Osteoblast (primary cell): ENCODE measurements around the gene TMEM167A. TPM values are rescaled to one million over a fixed set of nuclear protein-coding genes. Genes with fewer than 3 reads are reported as not detected.

Experiments used
- DNase-seq: peaks from one replicate; pipeline ENCODE4 v3.0.0; 2011; ENCODE audit warnings: low spot score, mixed read lengths; ENCODE audit not compliant: insufficient read length; ENCODE audit errors: missing footprints
- H2AFZ ChIP-seq: 2 replicates; pipeline ENCODE4 v1.6.0; 2011; ENCODE audit warnings: mild to moderate bottlenecking, low read length
- H3K27ac ChIP-seq: 2 replicates; pipeline ENCODE4 v1.5.1; 2011; ENCODE audit warnings: mild to moderate bottlenecking, low read depth, low read length, moderate library complexity
- H3K27me3 ChIP-seq: 2 replicates; pipeline ENCODE4 v1.6.0; 2012; ENCODE audit warnings: mild to moderate bottlenecking, control low read depth, inconsistent platforms, low read length, moderate library complexity; ENCODE audit not compliant: insufficient read depth
- H3K36me3 ChIP-seq: 2 replicates; pipeline ENCODE4 v1.5.1; 2011; ENCODE audit warnings: mild to moderate bottlenecking, low read length, control low read depth, moderate library complexity; ENCODE audit not compliant: insufficient read depth
- H3K4me1 ChIP-seq: 2 replicates; pipeline ENCODE4 v1.5.1; 2011; ENCODE audit warnings: mild to moderate bottlenecking, low read length, control low read depth, moderate library complexity; ENCODE audit not compliant: insufficient read depth
- H3K4me2 ChIP-seq: 2 replicates; pipeline ENCODE4 v1.6.0; 2011; ENCODE audit warnings: mild to moderate bottlenecking, low read length; ENCODE audit not compliant: insufficient read depth
- H3K4me3 ChIP-seq: fragments of 200-600 bp; sonication (generic); 3 replicates; pipeline ENCODE4 v1.5.1; 2012; ENCODE audit warnings: mild to moderate bottlenecking, low read length, inconsistent platforms; ENCODE audit not compliant: insufficient read depth
- H3K79me2 ChIP-seq: 2 replicates; pipeline ENCODE4 v1.6.0; 2012; ENCODE audit warnings: mild to moderate bottlenecking, low read length, control low read depth, inconsistent platforms; ENCODE audit not compliant: insufficient read depth
- H3K9me3 ChIP-seq: 2 replicates; pipeline ENCODE4 v1.5.1; 2011; ENCODE audit warnings: low read depth, low read length, control low read depth
- H4K20me1 ChIP-seq: 2 replicates; pipeline ENCODE4 v1.6.0; 2012; ENCODE audit warnings: mild to moderate bottlenecking, low read length, control low read depth; ENCODE audit not compliant: insufficient read depth
- CTCF ChIP-seq: IDR thresholded peaks from 2 replicates; pipeline ENCODE4 v1.5.1; 2011; ENCODE audit warnings: mild to moderate bottlenecking, low read depth, low read length, moderate library complexity; ENCODE audit errors: extremely low read depth
- total RNA-seq: library from RNA; depleted of rRNA; stranded (reverse); fragments of >200 nt; gene quantifications from 2 replicates; pipeline ENCODE4 v1.2.3, GENCODE V29; 2012

Gene TMEM167A
- total RNA-seq, 1 donor, result 54.6 TPM

DNA sequence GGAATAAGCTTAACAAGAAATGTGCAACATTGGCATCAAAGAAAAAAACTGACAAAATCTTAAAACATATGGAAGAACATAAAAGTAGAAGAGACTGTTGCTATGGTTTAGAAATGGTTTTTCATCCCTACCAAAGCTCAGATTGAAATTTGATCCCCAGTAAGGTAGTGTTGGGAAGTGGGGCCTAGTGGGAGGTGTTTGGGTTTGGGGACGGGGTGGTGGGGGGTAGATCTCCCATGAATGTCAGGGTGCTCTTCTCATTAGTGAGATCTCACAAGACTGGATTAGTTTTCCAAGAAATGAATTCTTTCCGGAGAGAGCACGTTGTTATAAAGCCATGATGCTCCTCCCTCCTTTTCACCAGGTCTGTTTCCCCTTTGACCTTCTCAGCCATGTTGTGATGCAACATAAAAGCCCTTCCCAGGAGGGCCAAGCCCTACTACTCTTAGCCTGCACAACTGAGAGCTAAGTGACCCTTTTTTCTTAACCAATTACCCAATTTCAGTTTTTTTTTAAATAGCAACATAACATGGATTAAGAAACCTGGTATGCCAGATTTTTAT lies 10.6 kb downstream of the TMEM167A start:
- no peak overlapping the region for H3K4me2 ChIP-seq
- no peak for DNase-seq
- H2AFZ ChIP-seq, result no peak overlapping the region
- H3K27ac ChIP-seq, result no peak overlapping the region
- no peaks in the 10 kb centered on the region for H3K4me1 ChIP-seq
- TF ChIP-seq CTCF, result no peak
- peaks cover 6% of the 10 kb centered on the region for H3K36me3 ChIP-seq
- H3K9me3 ChIP-seq, result no peaks in the 10 kb centered on the region
- no peak overlapping the region for H3K4me3 ChIP-seq
- peaks cover 42% of the 10 kb centered on the region for H4K20me1 ChIP-seq
- H3K27me3 ChIP-seq, result no peaks in the 10 kb centered on the region
- H3K79me2 ChIP-seq, result peaks cover 92% of the 10 kb centered on the region

DNA sequence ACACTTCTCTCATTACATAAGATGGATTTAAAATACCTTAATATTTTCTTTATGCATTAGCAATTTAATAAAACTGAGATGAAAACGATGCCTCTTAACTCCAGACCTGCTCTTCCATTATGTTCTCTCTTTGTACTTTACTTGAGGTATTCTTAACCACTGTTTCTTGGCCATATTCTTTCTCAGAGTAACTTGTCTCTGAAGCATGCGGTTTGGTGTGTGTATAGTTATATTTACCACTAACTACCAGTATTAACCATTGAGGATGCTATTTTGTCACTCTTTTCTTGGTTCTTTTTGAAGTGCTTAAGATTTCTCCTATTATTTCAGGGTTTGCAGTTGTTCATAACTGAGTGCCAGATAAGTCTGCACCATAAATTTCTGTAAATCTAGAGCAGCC lies 17.9 kb downstream of the TMEM167A start:
- DNase-seq, result no peak
- H3K79me2 ChIP-seq, result peaks cover 51% of the 10 kb centered on the region
- TF ChIP-seq CTCF, result no peak
- no peak overlapping the region for H3K4me2 ChIP-seq
- peaks cover 13% of the 10 kb centered on the region for H4K20me1 ChIP-seq
- H3K9me3 ChIP-seq, result no peaks in the 10 kb centered on the region
- no peaks in the 10 kb centered on the region for H3K4me1 ChIP-seq
- H3K27me3 ChIP-seq, result no peaks in the 10 kb centered on the region
- no peak overlapping the region for H2AFZ ChIP-seq
- H3K36me3 ChIP-seq, result peaks cover 29% of the 10 kb centered on the region
- no peak overlapping the region for H3K27ac ChIP-seq
- no peak overlapping the region for H3K4me3 ChIP-seq

- Histone ChIP-seq H3K36me3 (peaks cover 26% of the 10 kb centered on the region), H3K4me3 (no peak overlapping the region), H3K4me1 (no peaks in the 10 kb centered on the region), H3K27me3 (no peaks in the 10 kb centered on the region), H3K4me2 (no peak overlapping the region), H3K79me2 (peaks cover 46% of the 10 kb centered on the region), H2AFZ (no peak overlapping the region), H4K20me1 (peaks cover 13% of the 10 kb centered on the region), H3K9me3 (no peaks in the 10 kb centered on the region), H3K27ac (no peak overlapping the region)
- no peak for TF ChIP-seq CTCF
- no peak for DNase-seq
These were observed 18.5 kb downstream of the TMEM167A start for GRCh38 chr5:83058726-83059125.

DNA sequence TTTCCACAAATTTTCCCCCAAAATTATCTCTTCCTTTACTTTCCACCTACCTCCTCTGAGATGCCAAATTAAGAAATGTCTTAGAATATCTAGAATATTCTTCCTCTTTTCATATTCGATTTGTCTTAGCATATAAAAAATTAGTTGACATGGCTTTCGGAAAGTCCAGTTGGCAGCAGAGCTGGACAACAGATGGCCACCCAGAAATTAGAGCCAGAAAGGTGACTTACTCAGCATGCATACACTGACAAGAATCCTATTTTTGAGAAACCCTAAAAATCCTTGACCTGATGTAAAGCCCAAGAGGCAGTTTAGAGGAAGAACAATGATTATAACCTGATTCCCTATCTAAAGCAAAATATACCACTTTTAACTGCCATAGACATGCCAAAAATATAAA lies 22.0 kb downstream of the TMEM167A start:
- no peak for DNase-seq
- Histone ChIP-seq H3K4me2 (no peak overlapping the region), H3K9me3 (no peaks in the 10 kb centered on the region), H3K4me3 (no peak overlapping the region), H3K4me1 (no peaks in the 10 kb centered on the region), H2AFZ (no peak overlapping the region), H3K36me3 (peaks cover 19% of the 10 kb centered on the region), H3K79me2 (peaks cover 22% of the 10 kb centered on the region), H4K20me1 (no peaks in the 10 kb centered on the region), H3K27me3 (no peaks in the 10 kb centered on the region), H3K27ac (no peak overlapping the region)
- no peak for TF ChIP-seq CTCF
